HTERT RPE-1 (cell line): ENCODE results near the gene C1orf21.
"Not testable (repeated sequence)": the region's sequence is repeated elsewhere in the genome, so short reads cannot be mapped to it uniquely, and the experiment has no call there.

Source experiments
- in situ Hi-C: fragments of 300-500 bp; cut with MboI; formaldehyde crosslinking; loops from 4 replicates; pipeline ENCODE4 v1.14.3; 2020; ENCODE audit warnings: low sequenced_read_pairs

C1orf21 gene, protein sequence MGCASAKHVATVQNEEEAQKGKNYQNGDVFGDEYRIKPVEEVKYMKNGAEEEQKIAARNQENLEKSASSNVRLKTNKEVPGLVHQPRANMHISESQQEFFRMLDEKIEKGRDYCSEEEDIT

DNA sequence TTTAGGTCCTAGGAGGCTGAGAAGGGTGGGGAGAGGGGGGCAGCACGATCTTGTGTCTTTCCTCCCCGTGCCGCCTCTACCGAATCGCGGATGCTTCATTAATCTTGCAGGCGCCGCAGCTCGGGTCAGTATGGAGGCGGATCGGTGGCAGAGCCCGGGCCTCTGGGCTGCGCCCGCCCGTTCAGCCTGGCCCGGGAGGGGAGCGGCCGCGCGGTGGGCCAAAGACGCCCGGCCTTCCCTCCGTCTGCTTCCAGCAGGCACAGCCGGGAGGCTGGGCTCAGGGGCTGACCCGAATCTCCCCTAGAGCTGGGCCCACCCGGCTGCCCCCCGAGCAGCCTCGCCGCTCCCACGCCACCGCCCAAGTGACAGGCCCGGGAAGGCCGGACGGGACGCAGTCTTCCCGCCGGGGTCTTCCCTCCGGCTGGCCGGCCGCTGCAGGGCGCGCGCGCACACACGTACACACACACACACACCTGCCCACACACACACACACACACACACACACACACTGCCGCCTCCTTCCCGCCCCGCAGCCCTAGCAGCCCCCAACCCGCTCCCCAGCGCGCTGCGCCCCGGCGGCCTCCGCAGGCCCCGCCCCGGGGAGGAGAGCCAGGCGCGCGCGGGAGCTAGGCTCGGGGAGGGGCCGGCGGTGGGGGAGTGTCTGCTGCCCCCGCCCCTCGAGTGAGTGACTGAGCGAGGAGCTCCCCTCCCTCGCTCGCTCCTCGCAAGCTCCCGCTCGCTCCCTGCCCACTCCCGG, at the start of gene C1orf21:
Gene C1orf21 (plus strand): TSS at position 718 of the 757 bp plus-strand sequence. CDS start 90,481 bp downstream, outside the sequence.
- in situ Hi-C loops: no loop called here

DNA sequence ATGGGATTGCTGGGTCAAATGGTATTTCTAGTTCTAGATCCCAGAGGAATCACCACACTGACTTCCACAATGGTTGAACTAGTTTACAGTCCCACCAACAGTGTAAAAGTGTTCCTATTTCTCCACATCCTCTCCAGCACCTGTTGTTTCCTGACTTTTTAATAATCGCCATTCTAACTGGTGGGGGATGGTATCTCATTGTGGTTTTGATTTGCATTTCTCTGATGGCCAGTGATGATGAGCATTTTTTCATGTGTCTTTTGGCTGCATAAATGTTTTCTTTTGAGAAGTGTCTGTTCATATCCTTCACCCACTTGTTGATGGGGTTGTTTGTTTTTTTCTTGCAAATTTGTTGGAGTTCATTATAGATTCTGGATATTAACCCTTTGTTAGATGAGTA, 49.0 kb upstream of the C1orf21 start:
- in situ Hi-C loops: not testable (repeated sequence)

DNA sequence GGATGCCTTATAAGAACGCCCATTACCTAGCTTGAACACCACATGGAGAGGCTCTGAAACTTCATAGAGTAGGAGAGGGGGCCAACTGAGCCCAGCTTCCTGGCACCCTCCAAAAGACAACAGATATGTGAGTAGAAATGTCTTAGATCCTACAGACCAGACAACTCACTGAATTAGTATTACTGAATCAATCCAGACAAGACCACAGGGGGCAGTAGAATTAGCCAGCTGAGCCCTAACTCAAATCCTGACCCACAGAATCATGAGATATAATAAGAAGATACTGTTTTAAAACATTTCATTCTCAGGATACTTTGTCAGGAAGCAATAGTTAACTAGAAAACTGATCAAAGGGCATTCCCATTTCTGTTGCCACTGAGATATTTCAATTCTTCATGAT, 45.8 kb upstream of the C1orf21 start:
- in situ Hi-C loops: no loop called here

DNA sequence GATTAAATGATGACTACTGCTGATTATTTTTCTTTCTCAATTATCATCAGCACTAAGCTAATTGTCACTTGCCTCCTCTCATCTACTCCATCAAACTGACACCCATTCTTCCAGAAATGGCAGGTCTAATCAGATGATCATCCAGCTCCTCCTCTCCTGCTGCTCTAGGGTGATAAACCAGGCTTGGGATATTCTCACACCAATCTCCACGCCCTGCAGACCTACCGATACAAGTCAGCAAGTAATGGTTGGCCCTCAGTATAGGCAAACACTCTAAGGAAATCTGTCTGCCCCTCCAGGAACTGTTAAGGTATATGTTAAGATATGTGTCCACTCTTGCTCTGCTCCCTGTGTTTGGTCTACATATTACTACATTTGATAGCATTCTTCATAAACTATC, 36.3 kb upstream of the C1orf21 start:
- in situ Hi-C loops: no loop called here

DNA sequence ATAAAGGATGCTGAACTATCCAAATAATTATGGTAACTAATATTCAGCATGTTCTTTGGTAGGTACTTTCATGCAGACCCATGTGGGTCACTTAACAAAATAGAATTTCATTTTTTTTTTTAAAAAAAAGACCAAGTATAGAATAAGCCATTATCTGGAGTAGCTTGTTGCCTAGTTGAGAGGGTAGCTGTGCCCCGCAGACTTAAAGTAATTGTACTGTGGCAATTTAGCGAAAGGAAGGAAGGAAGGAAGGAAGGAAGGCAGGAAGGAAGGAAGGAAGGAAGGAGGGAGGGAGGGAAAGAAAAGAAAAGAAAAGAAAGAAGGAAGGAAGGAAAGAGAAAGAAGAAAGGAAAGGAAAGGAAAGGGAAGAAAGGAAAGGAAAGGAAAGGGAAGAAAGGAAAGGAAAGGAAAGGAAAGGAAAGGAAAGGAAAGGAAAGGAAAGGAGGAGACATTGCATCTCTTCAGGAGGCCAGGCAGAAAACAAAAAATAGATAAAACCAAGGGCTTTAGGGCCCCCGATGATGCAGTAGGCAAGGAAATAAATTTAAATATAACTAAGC, 35.3 kb upstream of the C1orf21 start:
- in situ Hi-C loops: no loop called here

DNA sequence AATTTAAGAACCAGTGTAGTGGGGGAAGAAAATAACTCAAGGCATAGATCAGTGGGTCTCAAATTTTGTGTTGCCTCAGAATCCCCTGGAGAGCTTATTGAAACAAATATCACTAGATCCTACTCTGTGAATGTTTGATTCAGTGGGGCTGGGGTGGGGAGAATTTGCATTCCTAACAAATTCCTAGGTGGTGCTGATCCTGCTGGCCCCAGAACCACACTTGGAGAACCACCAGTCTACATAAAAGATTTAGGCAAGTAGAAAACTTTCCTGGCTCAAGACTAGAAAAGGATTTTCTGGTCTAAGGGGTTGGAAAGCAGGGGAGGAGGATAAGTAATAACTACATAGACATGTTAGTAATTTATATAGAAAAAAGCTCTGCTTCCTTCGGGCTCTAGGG, 34.1 kb upstream of the C1orf21 start:
- in situ Hi-C loops: no loop called here

DNA sequence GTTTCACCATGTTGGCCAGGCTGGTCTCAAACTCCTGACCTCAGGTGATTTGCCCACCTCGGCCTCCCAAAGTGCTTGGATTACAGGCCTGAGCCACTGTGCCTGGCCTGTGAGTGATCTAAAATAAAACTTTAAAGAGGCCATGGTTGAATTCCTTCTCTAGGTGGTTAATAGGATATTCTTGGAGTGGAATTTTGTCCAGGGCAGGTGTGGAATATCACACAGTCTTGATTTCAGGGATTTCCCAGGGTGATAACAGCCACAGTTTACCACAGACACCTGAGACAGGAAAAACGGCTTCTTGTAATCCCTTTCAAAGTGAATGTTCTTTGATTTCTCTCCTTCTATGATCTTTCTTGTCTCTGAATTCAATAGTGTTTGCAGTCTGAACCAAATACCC, 32.1 kb upstream of the C1orf21 start:
- in situ Hi-C loops: no loop called here

DNA sequence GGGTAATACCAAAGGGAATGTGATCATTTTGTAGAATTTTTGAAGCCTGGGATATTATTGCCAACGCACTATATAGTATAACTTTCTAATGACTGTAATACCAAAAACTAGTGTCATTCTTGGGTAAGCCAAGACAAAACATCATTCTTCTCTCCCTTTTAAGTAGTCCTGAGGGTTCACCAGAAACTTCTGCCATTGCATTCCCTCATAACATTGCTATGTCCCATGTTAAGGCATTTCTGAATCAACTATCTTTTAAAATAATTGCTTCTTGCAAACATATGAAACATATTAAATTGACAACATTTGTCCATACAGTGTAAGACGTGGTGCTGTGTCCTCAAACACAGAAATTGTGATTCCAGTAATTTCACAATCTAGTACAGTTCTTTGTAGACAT, 29.9 kb upstream of the C1orf21 start:
- in situ Hi-C loops: no loop called here

DNA sequence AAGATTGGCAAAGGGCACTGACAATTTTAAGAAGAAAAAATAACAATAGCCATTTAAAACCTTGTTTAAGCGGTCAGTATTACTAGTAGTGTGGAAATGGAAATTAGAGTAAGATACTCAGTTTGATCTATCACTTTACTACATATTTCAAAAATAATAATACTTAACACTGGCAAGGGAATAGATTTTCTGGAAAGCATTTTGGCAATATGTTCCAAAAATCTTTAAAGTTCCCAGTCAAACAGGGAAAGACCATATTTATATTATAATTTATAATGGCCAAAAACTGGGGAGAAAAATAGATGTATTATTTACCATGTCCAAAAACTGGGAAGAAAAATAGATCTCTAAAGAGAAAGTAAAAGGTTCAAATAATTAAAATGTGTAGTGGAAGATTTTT, 28.6 kb upstream of the C1orf21 start:
- in situ Hi-C loops: no loop called here

DNA sequence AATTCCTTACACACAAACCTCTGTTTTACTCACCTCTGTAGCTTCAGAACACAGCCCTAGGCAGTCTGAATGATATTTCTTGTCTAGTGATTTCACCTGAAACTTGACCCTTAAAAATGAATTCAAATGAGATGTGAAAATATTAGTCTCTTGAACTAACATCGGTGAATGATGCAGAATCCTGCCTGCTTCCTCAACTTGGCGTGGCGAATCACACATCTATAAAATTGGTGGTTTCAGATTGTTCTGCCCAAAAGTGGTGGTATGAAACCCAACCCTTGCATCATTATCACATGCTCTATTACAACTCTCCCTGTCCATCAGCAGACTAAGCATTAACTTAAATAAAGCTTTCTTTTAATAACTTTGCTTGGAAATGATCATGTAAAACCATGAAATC, 26.9 kb upstream of the C1orf21 start:
- in situ Hi-C loops: no loop called here

DNA sequence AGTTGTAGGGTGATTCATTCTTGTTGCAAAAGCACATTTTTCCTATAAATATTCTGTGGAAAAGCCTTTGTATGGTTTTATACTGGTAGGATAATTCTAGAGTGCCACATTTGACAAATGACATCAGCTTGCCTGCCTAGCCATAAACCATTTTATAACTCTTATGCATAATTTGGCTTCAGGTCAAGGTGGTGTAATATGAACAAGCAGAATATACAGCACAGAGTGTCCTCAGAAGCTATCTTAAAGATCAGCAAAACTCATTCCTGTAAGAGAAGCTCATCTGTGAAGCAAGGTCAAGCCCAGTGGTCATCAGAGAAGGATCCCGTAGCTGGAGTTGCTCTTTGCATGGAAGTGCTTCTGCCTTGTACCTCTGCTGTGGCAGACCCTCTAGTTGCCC, 24.0 kb upstream of the C1orf21 start:
- in situ Hi-C loops: no loop called here

DNA sequence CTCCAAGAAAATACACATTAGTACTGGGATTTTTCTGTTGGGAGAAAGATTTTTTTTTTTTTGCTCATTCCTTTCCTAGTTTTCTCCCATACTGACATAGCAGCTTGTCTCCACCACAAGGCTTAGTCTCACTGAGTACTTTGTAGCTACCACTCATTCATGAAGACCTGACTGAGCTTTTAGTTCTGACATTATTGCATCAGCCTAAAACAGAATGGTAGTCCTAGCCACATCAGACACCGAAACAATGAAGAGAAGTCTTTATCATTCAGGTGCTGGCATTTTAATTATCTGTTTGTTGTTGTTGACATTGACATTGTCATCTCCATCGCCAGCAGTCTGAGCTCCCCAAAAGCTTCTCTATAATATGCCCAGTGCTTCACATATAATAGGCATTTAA, 21.1 kb upstream of the C1orf21 start:
- in situ Hi-C loops: no loop called here

DNA sequence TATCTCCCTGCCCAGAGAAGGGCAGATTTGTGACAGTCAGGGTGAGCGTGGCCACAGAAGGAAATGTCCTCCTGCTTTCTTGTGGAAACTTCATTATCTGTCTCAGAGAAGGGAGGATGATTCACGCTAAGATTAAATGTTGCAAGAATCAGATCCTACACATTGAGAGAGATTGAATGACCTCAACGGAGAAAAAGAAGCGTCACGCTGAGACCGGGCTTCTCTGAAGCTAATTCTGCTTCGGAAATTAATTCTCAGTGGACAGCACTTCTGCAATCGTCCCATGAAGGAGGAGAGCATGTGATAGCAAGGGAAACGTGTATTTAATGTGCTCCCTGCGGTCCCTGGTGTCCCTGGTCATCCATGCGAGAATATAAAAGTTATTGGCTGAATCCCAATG, 19.8 kb upstream of the C1orf21 start:
- in situ Hi-C loops: no loop called here

DNA sequence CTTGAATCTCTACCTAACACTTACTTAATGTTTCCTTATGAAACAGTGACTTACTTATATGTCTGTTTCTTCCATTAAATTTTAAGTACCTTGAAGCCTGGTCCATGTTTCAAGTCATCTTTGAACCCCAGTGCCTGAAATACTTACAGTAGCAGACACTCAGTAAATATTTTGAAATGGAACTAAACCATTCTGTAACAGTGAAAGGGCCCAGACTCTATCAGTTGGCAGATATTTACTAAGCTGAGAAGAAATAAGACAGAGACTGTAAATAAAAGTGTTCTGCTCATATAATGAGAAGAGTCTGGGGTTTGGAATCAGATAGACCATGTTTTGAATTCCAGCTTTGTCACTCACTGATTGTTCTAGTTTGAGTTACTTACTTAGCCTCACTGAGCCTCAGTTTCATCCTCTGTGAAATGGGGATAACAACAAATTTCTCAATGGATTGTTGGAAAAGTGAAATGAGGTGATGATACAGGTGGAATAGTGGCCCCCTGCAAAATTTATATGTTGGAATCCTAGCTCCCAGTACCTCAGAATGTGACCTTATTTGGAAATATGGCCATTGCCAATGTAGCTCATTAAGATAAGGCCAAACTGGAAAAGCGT, 19.3 kb upstream of the C1orf21 start:
- in situ Hi-C loops: no loop called here

DNA sequence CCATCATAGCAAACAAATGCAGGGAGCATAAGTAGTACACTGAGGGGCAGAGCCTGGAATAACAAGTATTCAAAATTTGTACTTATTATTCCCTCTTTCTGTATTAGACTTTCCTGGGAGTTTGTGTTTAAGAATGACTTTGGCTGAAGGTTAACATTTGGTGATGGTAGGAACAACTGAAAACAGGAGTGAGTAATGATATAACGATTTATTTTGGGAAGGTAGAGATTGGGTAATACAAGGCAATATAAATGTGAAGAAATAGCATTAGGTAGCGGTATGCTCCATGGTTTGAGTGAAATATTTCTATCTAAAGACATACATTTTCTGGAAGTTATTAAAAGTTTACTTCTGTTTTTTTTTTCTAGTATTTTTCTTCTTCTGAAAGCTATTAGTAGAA, 18.5 kb upstream of the C1orf21 start:
- in situ Hi-C loops: no loop called here

DNA sequence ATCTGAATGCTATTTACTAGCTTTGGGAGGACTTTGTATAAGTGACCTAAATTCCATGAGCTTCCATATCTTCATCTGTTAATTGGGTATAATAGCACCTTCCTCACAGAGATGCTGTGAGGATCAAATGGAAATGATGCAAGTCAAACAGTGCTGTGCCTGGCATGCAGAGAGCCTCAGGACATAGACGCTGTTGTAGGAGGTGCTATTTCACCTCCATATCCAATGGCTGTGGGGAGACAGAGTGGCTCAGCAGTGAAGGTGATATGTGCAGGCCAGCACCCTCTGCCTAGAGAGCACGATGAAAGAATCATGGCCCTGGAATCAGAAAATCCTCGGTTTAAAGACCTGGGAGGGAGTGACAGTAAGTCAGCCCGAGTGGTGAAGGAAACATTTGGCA, 16.0 kb upstream of the C1orf21 start:
- in situ Hi-C loops: no loop called here

DNA sequence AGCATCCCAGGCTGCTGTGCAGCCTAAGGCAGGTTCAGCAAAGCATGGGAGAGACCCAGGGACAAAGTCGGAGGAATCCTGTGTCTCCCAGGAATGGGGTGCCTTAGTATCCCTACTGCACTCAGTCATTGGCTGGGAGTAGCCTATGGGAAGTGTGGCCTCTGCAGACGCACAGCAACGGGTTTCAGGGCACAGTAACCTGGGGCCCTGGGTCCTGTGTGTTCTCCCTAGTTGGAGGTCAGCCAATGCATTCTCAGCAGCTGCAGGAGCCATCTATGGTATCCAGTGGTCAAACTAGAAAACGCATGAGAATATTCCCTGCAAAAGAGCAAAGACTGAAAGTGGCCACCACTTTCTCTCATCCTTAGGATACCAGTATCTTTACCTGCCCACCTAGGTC, 13.7 kb upstream of the C1orf21 start:
- in situ Hi-C loops: no loop called here

DNA sequence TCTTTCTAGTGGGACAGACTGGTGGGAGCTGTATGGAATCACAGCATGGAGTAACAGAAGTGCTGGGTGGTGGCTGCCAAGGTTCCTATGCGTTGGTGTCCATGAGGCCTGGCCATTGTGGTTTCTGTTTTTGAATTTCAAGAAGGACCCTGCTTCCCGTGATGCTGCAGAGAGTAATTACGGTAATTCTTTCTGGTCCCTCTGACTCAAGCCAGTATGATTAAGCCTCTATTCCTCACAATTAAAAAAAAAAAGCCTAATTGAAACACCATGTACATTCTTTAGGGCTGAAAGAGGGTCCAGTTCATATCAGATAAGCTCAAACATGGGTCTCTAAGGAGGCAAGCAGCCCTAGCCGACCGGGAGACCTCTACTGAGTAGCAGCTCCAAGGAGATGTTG, 10.5 kb upstream of the C1orf21 start:
- in situ Hi-C loops: no loop called here

DNA sequence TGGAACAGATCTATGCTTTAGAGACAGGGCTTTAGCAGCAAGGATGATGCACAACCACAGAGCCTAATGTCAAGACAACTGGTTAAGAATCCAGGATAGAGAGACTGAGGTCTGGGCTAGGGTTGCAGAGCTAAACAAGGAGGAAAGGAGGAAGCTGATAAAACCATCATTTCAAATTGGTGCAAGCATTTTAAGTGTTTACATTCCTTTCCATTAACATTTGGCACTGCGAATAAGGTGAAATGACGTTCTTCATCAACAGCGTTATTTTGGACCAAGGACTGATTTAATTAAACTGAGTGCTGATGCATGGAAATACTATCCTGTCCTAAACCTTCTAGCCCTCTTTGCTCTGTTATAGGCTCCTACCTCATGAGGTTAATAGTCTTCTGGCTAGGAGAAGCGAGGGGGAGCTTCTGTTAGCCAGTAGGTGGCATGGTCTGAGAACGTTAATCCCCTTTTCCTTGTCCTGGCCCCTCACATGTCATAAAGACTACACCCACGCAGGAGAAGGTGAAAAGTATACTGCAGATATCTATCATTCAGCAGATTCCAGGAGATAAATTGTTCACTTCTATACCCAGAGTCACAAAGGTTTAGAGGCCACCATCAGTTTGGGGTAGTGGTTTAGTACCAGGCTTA, 7.6 kb upstream of the C1orf21 start:
- in situ Hi-C loops: no loop called here

DNA sequence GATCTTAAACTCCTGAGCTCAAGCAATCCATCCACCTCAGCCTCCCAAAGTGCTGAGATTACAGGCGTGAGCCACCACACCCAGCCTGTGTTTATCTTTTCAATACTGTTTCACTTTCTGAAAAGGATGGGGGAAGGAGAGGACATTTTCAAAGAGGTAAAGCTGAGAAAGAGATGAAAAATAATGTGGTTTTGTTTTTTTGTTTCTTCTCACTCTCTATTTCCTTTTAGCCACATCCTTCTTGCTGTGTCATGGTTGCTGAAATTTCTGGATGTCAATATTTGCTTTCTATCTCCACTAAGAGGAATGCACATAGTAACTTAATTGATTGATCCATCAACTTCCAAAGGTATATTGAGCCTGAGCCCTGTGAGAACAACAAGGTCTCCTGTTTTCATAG, 6.4 kb upstream of the C1orf21 start:
- in situ Hi-C loops: no loop called here

DNA sequence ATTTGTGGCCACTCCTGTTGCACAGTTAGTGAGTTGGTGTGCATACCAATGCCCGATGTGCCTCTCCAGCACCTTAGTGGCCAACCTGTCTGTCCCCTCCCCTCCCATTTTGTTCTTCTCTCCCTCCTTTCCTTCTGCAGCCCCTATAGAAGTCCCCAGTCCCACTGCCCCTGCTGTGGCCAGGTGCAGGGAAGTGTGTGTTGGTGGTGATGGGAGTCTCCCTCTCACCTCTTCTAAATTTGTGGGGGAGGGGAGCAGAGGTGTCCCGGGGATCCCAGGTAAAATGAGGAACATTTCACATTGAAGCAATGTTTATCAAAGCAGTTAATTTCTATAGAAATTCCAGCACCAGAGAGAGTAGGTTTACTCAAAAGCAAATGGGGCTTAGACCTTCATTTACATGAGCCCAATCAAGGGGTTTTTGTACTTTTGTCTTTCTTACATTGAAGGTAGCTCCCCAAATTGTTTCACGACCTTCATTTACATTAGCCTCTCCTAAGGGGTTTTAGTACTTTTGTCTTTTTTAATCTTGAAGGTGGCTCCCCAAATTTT, 3.0 kb upstream of the C1orf21 start:
- in situ Hi-C loops: no loop called here
